SK-N-MC (cell line): ENCODE measurements around the gene IQCB1.
"Not testable (repeated sequence)": the region's sequence is repeated elsewhere in the genome, so short reads cannot be mapped to it uniquely, and the experiment has no call there.

Source experiments
- DNase-seq: peaks from one replicate; pipeline ENCODE4 v3.0.0-alpha.2; 2011; ENCODE audit warnings: low read depth, low spot score
- H3K27ac ChIP-seq: fragments of 200-600 bp; sonication (generic); 2 replicates; pipeline ENCODE4 v1.5.1; 2016; ENCODE audit warnings: mixed run types
- H3K36me3 ChIP-seq: fragments of 200-600 bp; sonication (generic); 2 replicates; pipeline ENCODE4 v1.6.1; 2017; ENCODE audit warnings: antibody characterized with exemption, low read length, mixed read lengths; ENCODE audit not compliant: insufficient read depth
- H3K4me3 ChIP-seq: fragments of 200-600 bp; sonication (generic); 2 replicates; pipeline ENCODE4 v1.5.1; 2016
- H3K9ac ChIP-seq: fragments of 200-600 bp; sonication (generic); 2 replicates; pipeline ENCODE4 v1.8.0; 2017; ENCODE audit warnings: mixed run types, mixed read lengths; ENCODE audit not compliant: insufficient read length
- H3K9me3 ChIP-seq: fragments of 200-600 bp; sonication (generic); 2 replicates; pipeline ENCODE4 v1.6.1; 2017; ENCODE audit warnings: low read depth, mild to moderate bottlenecking, antibody characterized with exemption, low read length, moderate library complexity, mixed read lengths
- EZH2 ChIP-seq: fragments of 200-600 bp; sonication (generic); IDR thresholded peaks from one replicate; pipeline ENCODE4 v1.6.1; 2017; ENCODE audit warnings: antibody characterized with exemption
- FOXP2 ChIP-seq: optimal IDR thresholded peaks from 2 replicates; pipeline ENCODE3; 2011; ENCODE audit warnings: mild to moderate bottlenecking, moderate library complexity; ENCODE audit not compliant: insufficient read depth; ENCODE audit errors: extremely low read length, control extremely low read depth
- POLR2AphosphoS5 ChIP-seq: IDR thresholded peaks from 2 replicates; pipeline ENCODE4 v1.6.1; 2012; ENCODE audit warnings: mild to moderate bottlenecking, low read depth, low read length, borderline replicate concordance

IQCB1 gene

GRCh38 chr3:121793078-121793477, 41.8 kb downstream of the IQCB1 start:
- Histone ChIP-seq H3K27ac (no peak overlapping the region), H3K36me3 (peaks cover 72% of the 10 kb centered on the region), H3K4me3 (no peak overlapping the region), H3K9me3 (no peaks in the 10 kb centered on the region), H3K9ac (no peak overlapping the region)
- TF ChIP-seq FOXP2 = no peak
- TF ChIP-seq POLR2AphosphoS5 = no peak
- no peak for TF ChIP-seq EZH2
- no peak for DNase-seq

GRCh38 chr3:121786485-121786884, 48.4 kb downstream of the IQCB1 start:
- H3K36me3 ChIP-seq = peaks cover 86% of the 10 kb centered on the region
- H3K9ac ChIP-seq = no peak overlapping the region
- H3K27ac ChIP-seq = no peak overlapping the region
- no peaks in the 10 kb centered on the region for H3K9me3 ChIP-seq
- TF ChIP-seq POLR2AphosphoS5 = no peak
- TF ChIP-seq EZH2 = no peak
- no peak for TF ChIP-seq FOXP2
- H3K4me3 ChIP-seq = no peak overlapping the region
- no peak for DNase-seq

GRCh38 chr3:121782784-121783183, 52.1 kb downstream of the IQCB1 start:
- peaks cover 82% of the 10 kb centered on the region for H3K36me3 ChIP-seq
- H3K4me3 ChIP-seq, H3K27ac ChIP-seq: not testable (repeated sequence)

GRCh38 chr3:121781611-121782010, 53.2 kb downstream of the IQCB1 start:
- TF ChIP-seq POLR2AphosphoS5 (no peak), FOXP2 (no peak), EZH2 (no peak)
- Histone ChIP-seq H3K9ac (no peak overlapping the region), H3K36me3 (peaks cover 82% of the 10 kb centered on the region), H3K9me3 (no peaks in the 10 kb centered on the region), H3K4me3 (no peak overlapping the region), H3K27ac (no peak overlapping the region)
- DNase-seq = no peak

More at GRCh38 chr3:121782784-121783183, 52.1 kb downstream of the IQCB1 start:
- not testable (repeated sequence) for DNase-seq, H3K9ac ChIP-seq, H3K9me3 ChIP-seq

GRCh38 chr3:121775095-121775494, 59.8 kb downstream of the IQCB1 start:
- peaks cover 88% of the 10 kb centered on the region for H3K36me3 ChIP-seq

GRCh38 chr3:121769246-121769645, 65.6 kb downstream of the IQCB1 start:
- no peaks in the 10 kb centered on the region for H3K9me3 ChIP-seq
- TF ChIP-seq FOXP2 = no peak
- peaks cover 54% of the 10 kb centered on the region for H3K36me3 ChIP-seq
- H3K4me3 ChIP-seq = no peak overlapping the region
- no peak for DNase-seq
- H3K27ac ChIP-seq = no peak overlapping the region
- no peak overlapping the region for H3K9ac ChIP-seq

More at GRCh38 chr3:121775095-121775494, 59.8 kb downstream of the IQCB1 start:
- not testable (repeated sequence) for DNase-seq, H3K9me3 ChIP-seq, H3K27ac ChIP-seq, H3K9ac ChIP-seq, H3K4me3 ChIP-seq

- Histone ChIP-seq H3K27ac (no peak overlapping the region), H3K36me3 (peaks cover 46% of the 10 kb centered on the region), H3K9me3 (no peaks in the 10 kb centered on the region), H3K4me3 (no peak overlapping the region), H3K9ac (no peak overlapping the region)
- no peak for DNase-seq
- TF ChIP-seq FOXP2 (no peak), POLR2AphosphoS5 (no peak), EZH2 (no peak)
Observed at GRCh38 chr3:121768452-121768851, 66.4 kb downstream of the IQCB1 start.

GRCh38 chr3:121759541-121760202, 75.2 kb downstream of the IQCB1 start:
- TF ChIP-seq EZH2 = no peak
- DNase-seq = no peak
- Histone ChIP-seq H3K36me3 (no peaks in the 10 kb centered on the region), H3K9me3 (no peaks in the 10 kb centered on the region), H3K9ac (no peak overlapping the region), H3K27ac (no peak overlapping the region), H3K4me3 (no peak overlapping the region)

GRCh38 chr3:121758727-121759450, 76.0 kb downstream of the IQCB1 start:
- H3K9ac ChIP-seq = no peak overlapping the region
- H3K9me3 ChIP-seq = no peaks in the 10 kb centered on the region
- no peak for DNase-seq
- H3K27ac ChIP-seq = no peak overlapping the region
- no peak overlapping the region for H3K4me3 ChIP-seq
- no peak for TF ChIP-seq FOXP2
- TF ChIP-seq EZH2 = no peak
- no peak for TF ChIP-seq POLR2AphosphoS5
- H3K36me3 ChIP-seq = no peaks in the 10 kb centered on the region
